Ascending aorta (tissue), 2 donors: ENCODE data around the gene C1orf50. TPM values are rescaled to one million over a fixed set of nuclear protein-coding genes. Genes with fewer than 3 reads are reported as not detected.

Source experiments
- DNase-seq, 2 donors: peaks; one replicate each; pipeline ENCODE4 v3.0.0-alpha.2; 2019; ENCODE audit warnings: low spot score in 2 of 2
- H3K27ac ChIP-seq, 2 donors: fragments of 200-600 bp; sonication (generic); one replicate each; pipeline ENCODE4 v1.5.1; 2016 to 2017; ENCODE audit warnings: mild to moderate bottlenecking in 1 of 2
- H3K27me3 ChIP-seq: fragments of 200-600 bp; sonication (generic); one replicate; pipeline ENCODE4 v1.5.1; 2017
- H3K36me3 ChIP-seq, 2 donors: fragments of 200-600 bp; sonication (generic); one replicate each; pipeline ENCODE4 v1.5.1; 2016
- H3K4me1 ChIP-seq, 2 donors: fragments of 200-600 bp; sonication (generic); one replicate each; pipeline ENCODE4 v1.5.1; 2016 to 2017; ENCODE audit warnings: mild to moderate bottlenecking in 1 of 2
- H3K4me3 ChIP-seq, 2 donors: fragments of 200-600 bp; sonication (generic); one replicate each; pipeline ENCODE4 v1.5.1; 2016 to 2017; ENCODE audit warnings: mild to moderate bottlenecking in 1 of 2
- H3K9me3 ChIP-seq, 2 donors: fragments of 200-600 bp; sonication (generic); one replicate each; pipeline ENCODE4 v1.5.1; 2016
- CTCF ChIP-seq, 3 experiments: fragments of 200-600 bp in 2 of 3; fragments of 450-650 bp in 1 of 3; sonication (generic) in 2 of 3; IDR thresholded peaks; one replicate each; pipeline ENCODE4 v1.5.1; 2016 to 2019; ENCODE audit warnings: antibody characterized with exemption in 3 of 3, mild to moderate bottlenecking in 1 of 3, moderate library complexity in 1 of 3
- intact Hi-C: fragments of 100-400 bp; cut with DNase I; formaldehyde crosslinking; loops from one replicate; pipeline ENCODE4 v1.15.1; 2023
- total RNA-seq: library from RNA; depleted of rRNA; stranded (reverse); fragments of >200 nt; gene quantifications from one replicate; pipeline ENCODE4 v1.1.0, GENCODE V29; 2016

Gene C1orf50
- total RNA-seq, 1 donor from 2014 or later, result 0.64 TPM

DNA sequence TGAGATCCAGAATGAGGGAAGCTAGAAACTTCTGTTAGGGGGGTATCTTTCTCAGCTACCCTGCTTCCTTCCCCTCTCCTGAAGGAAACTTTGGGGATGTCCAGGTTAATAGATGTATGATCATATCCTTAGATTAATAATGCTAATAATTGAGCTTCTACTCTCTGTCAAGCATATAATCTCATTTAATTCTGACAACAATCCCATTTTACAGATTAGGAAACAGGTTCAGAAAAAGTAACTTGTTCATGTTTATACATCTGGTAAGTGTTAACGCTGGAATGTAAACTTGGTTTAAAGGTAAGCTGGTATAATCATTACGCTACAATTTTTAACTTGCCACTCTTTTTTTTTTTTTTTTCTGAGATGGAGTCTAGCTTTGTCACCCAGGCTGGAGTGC, 16.0 kb downstream of the C1orf50 start:
- no peaks in the 10 kb centered on the region for H3K9me3 ChIP-seq
- H3K4me3 ChIP-seq, result no peak overlapping the region
- H3K27ac ChIP-seq, result no peak overlapping the region
- intact Hi-C loops, result no loop called here
- TF ChIP-seq CTCF (IDR thresholded peaks at IDR 0.05), result no peak
- DNase-seq, result no peak
- H3K4me1 ChIP-seq, result peaks cover 0 to 3% of the 10 kb centered on the region in 2 donors
- no peaks in the 10 kb centered on the region for H3K27me3 ChIP-seq
- peaks cover 0 to 15% of the 10 kb centered on the region in 2 donors for H3K36me3 ChIP-seq

- Histone ChIP-seq H3K27me3 (no peaks in the 10 kb centered on the region), H3K4me1 (peaks cover 0 to 3% of the 10 kb centered on the region in 2 donors), H3K27ac (no peak overlapping the region), H3K36me3 (peaks cover 0 to 13% of the 10 kb centered on the region in 2 donors), H3K9me3 (no peaks in the 10 kb centered on the region), H3K4me3 (peak overlapping the region; percentile 42 to 65)
- no peak for TF ChIP-seq CTCF (IDR thresholded peaks at IDR 0.05)
- no peak for DNase-seq
- intact Hi-C loops, result no loop called here
Measured at GRCh38 chr1:42784547-42784945, 17.5 kb downstream of the C1orf50 start.

GRCh38 chr1:42784946-42785693, 18.1 kb downstream of the C1orf50 start, which contains the start of gene TMEM269:
TMEM269 (plus strand) TSS chr1:42784991; CDS start chr1:42789894, 4,903 bp downstream.
- Histone ChIP-seq H3K27me3 (no peaks in the 10 kb centered on the region), H3K36me3 (peaks cover 0 to 9% of the 10 kb centered on the region in 2 donors), H3K27ac (no peak within 1 kb of the TSS), H3K9me3 (no peaks in the 10 kb centered on the region), H3K4me3 (peak within 1 kb of the TSS; percentile 42 to 65), H3K4me1 (peaks cover 0 to 3% of the 10 kb centered on the region in 2 donors)
- peak in 1 of 2 donors; percentile 64 for DNase-seq
- intact Hi-C loops, result no loop called here
- TF ChIP-seq CTCF (IDR thresholded peaks at IDR 0.05), result no peak

- H3K36me3 ChIP-seq, result peaks cover 0 to under 1% of the 10 kb centered on the region in 2 donors
- no peak overlapping the region for H3K27ac ChIP-seq
- H3K4me1 ChIP-seq, result peaks cover 0 to 3% of the 10 kb centered on the region in 2 donors
- no peaks in the 10 kb centered on the region for H3K9me3 ChIP-seq
- no peak overlapping the region for H3K4me3 ChIP-seq
- no peak for DNase-seq
- H3K27me3 ChIP-seq, result no peaks in the 10 kb centered on the region
- intact Hi-C loops, result no loop called here
- TF ChIP-seq CTCF (IDR thresholded peaks at IDR 0.05), result no peak
Measured at GRCh38 chr1:42786097-42786496, 19.0 kb downstream of the C1orf50 start.

- Histone ChIP-seq H3K36me3 (no peaks in the 10 kb centered on the region), H3K4me3 (no peak overlapping the region), H3K27me3 (no peaks in the 10 kb centered on the region), H3K9me3 (no peaks in the 10 kb centered on the region), H3K4me1 (peaks cover 0 to 3% of the 10 kb centered on the region in 2 donors), H3K27ac (no peak overlapping the region)
- TF ChIP-seq CTCF (IDR thresholded peaks at IDR 0.05), result no peak
- intact Hi-C loops, result no loop called here
- DNase-seq, result no peak
Measured at GRCh38 chr1:42788021-42788420, 21.0 kb downstream of the C1orf50 start.
